K562 (cell line): Measurements from ENCODE around the gene WFIKKN2. TPM values are rescaled to one million over a fixed set of nuclear protein-coding genes. Genes with fewer than 3 reads are reported as not detected.
A peak's percentile ranks its signal among the peaks of the same experiment; 100 is the strongest.

ENCODE experiments used
- ATAC-seq: fragments of 200-7000 bp; cut with Tn5 transposase; 3 replicates; pipeline ENCODE4 v1.9.1; 2020; ENCODE audit warnings: moderate library complexity
- Bru-seq: library from RNA; stranded (reverse); fragments of 400-500 nt; gene quantifications from one replicate; lab custom pipeline; 2021; lab: Mats Ljungman, UMichigan
- BruChase-seq, 2 experiments: library from RNA; stranded (reverse); fragments of 400-500 nt; gene quantifications; one replicate each; lab custom pipeline; 2021; lab: Mats Ljungman, UMichigan
- BruUV-seq: library from RNA; stranded (reverse); fragments of 400-500 nt; replicated peaks from 2 replicates; lab custom pipeline; 2021; lab: Mats Ljungman, UMichigan
- CTCF ChIA-PET: fragments of 300-600 bp; formaldehyde crosslinking; extraction: SDS; loops from one replicate; lab custom pipeline; 2021; ENCODE audit warnings: low intra/inter-chr PET ratio; lab: Yijun Ruan, JAX
- POLR2A ChIA-PET: fragments of 300-600, 350-650 bp; sonication (Branson Sonifier 250); formaldehyde crosslinking; extraction: SDS; loops from one replicate; lab custom pipeline; 2021; ENCODE audit warnings: antibody characterized with exemption, inconsistent platforms; lab: Yijun Ruan, JAX
- DNase-seq, 4 experiments: peaks; one replicate each; pipeline versions ENCODE4 v3.0.0 to v3.0.0-alpha.2; 2011 to 2018; ENCODE audit warnings: low spot score in 3 of 4, mixed read lengths in 3 of 4; ENCODE audit errors: extremely low read depth in 1 of 4
- FAIRE-seq: peaks from 2 replicates; lab custom pipeline; 2011; peaks lifted over from hg19 to GRCh38; lab: Jason Lieb, UNC
- H2AFZ ChIP-seq: 2 replicates; pipeline ENCODE4 v1.6.0; 2011; ENCODE audit warnings: low read depth, low read length, control low read depth, inconsistent platforms
- H3K27ac ChIP-seq: fragments of 200-600 bp; 3 replicates; pipeline ENCODE4 v1.8.0; 2011; ENCODE audit warnings: low read depth, mild to moderate bottlenecking, control low read depth, inconsistent platforms, low read length, moderate library complexity, mixed read lengths; ENCODE audit errors: extremely low read depth
- H3K27me3 ChIP-seq, 2 experiments: fragments of 300-600 bp in 1 of 2; 2 replicates in 1 of 2; 3 replicates in 1 of 2; pipeline versions ENCODE4 v1.6.0 to v1.8.0; 2011; ENCODE audit warnings: inconsistent platforms in 2 of 2, low read length in 2 of 2, mild to moderate bottlenecking in 1 of 2, mixed read lengths in 1 of 2, moderate library complexity in 1 of 2; ENCODE audit not compliant: control insufficient read depth in 2 of 2, insufficient read depth in 2 of 2
- H3K36me3 ChIP-seq: fragments of 300-600 bp; 3 replicates; pipeline ENCODE4 v1.8.0; 2011; ENCODE audit warnings: mild to moderate bottlenecking, low read length, inconsistent platforms; ENCODE audit not compliant: control insufficient read depth, insufficient read depth
- H3K4me1 ChIP-seq, 2 experiments: fragments of 200-600 bp in 1 of 2; replicated peaks in 1 of 2; 2 replicates in 1 of 2; 3 replicates in 1 of 2; pipeline versions ENCODE4 v1.5.1 to v1.8.0; 2011; ENCODE audit warnings: inconsistent platforms in 2 of 2, low read length in 2 of 2, mild to moderate bottlenecking in 1 of 2, mixed read lengths in 1 of 2, moderate library complexity in 1 of 2; ENCODE audit not compliant: control insufficient read depth in 2 of 2, insufficient read depth in 2 of 2
- H3K4me2 ChIP-seq: 2 replicates; pipeline ENCODE4 v1.6.1; 2011; ENCODE audit warnings: low read length, control low read depth, inconsistent platforms, mixed read lengths; ENCODE audit not compliant: insufficient read depth
- H3K4me3 ChIP-seq: fragments of 200-600 bp; sonication (generic), shearing (Covaris generic); 2 replicates; pipeline ENCODE4 v1.5.1; 2016; ENCODE audit warnings: control low read depth, inconsistent platforms
- H3K79me2 ChIP-seq: fragments of 200-600 bp; 3 replicates; pipeline ENCODE4 v1.8.0; 2011; ENCODE audit warnings: low read length, inconsistent platforms; ENCODE audit not compliant: control insufficient read depth, insufficient read depth
- H3K9ac ChIP-seq, 2 experiments: 2 replicates each; pipeline versions ENCODE4 v1.6.0 to v1.6.1; 2011; ENCODE audit warnings: low read depth in 2 of 2, low read length in 2 of 2, control low read depth in 1 of 2, inconsistent platforms in 1 of 2, mild to moderate bottlenecking in 1 of 2, mixed read lengths in 1 of 2; ENCODE audit not compliant: insufficient read depth in 1 of 2
- H3K9me1 ChIP-seq: one replicate; pipeline ENCODE4 v1.6.0; 2011; ENCODE audit warnings: inconsistent platforms, mild to moderate bottlenecking, low read length, moderate library complexity; ENCODE audit not compliant: control insufficient read depth, insufficient read depth
- H3K9me3 ChIP-seq: replicated peaks from 2 replicates; pipeline ENCODE4 v1.5.1; 2011; ENCODE audit warnings: low read depth, low read length, inconsistent platforms; ENCODE audit not compliant: control insufficient read depth, insufficient read depth
- H4K20me1 ChIP-seq: replicated peaks from 2 replicates; pipeline ENCODE4 v1.6.1; 2011; ENCODE audit warnings: low read length, inconsistent platforms, mixed read lengths; ENCODE audit not compliant: control insufficient read depth, insufficient read depth
- E2F6 ChIP-seq, 2 experiments: IDR thresholded peaks; 2 replicates each; pipeline ENCODE4 v1.6.1; 2011; ENCODE audit warnings: borderline replicate concordance in 1 of 2, control low read depth in 1 of 2, low read depth in 1 of 2, low read length in 1 of 2, mild to moderate bottlenecking in 1 of 2, mixed read lengths in 1 of 2, moderate library complexity in 1 of 2; ENCODE audit not compliant: insufficient read depth in 1 of 2, insufficient read length in 1 of 2, poor library complexity in 1 of 2, severe bottlenecking in 1 of 2; ENCODE audit errors: extremely low read depth in 1 of 2
- GTF3C2 ChIP-seq: IDR thresholded peaks from 3 replicates; pipeline ENCODE4 v1.6.1; 2011; ENCODE audit warnings: borderline replicate concordance, mild to moderate bottlenecking, moderate library complexity; ENCODE audit not compliant: insufficient read length; ENCODE audit errors: extremely low read depth
- WGBS: fragments of 100-300 bp; shearing (Covaris generic); methylation state at CpG from one replicate; pipeline ENCODE4 v1.1.6; 2016; ENCODE audit warnings: low coverage, mixed read lengths; ENCODE audit not compliant: insufficient coverage; ENCODE audit errors: missing lambda C conversion rate; 5-methylcytosine and 5-hydroxymethylcytosine counted together
- in situ Hi-C: fragments of 300-500 bp; cut with MboI; formaldehyde crosslinking; loops from 4 replicates; pipeline ENCODE4 v1.15.0; 2018; ENCODE audit warnings: inconsistent platforms, mixed read lengths
- intact Hi-C: fragments of 100-400 bp; cut with micrococcal nuclease; formaldehyde crosslinking; loops from 2 replicates; pipeline ENCODE4 v1.14.2; 2022
- long read RNA-seq, 3 experiments: library from polyadenylated mRNA in 2 of 3; library from RNA in 1 of 3; unstranded in 2 of 3; stranded (forward) in 1 of 3; transcript quantifications; one replicate each; pipeline ENCODE4 v2.0.0, GENCODE V29; 2019 to 2022
- polyA minus RNA-seq, 3 experiments: library from RNA; depleted of rRNA, polyadenylated mRNA; stranded (reverse); fragments of >200 nt; gene quantifications; 2 replicates each; pipeline ENCODE4 v1.2.3, GENCODE V29; 2011
- polyA plus RNA-seq, 8 experiments: library from polyadenylated mRNA; depleted of rRNA in 4 of 8; stranded (reverse) in 5 of 8; unstranded in 3 of 8; fragments of >200 nt; fragmentation: Nextera tagmentation in 2 of 8; fragmentation: Illumina TruSeq in 1 of 8; extraction: Ambion mirVana in 2 of 8; extraction: Trizol in 1 of 8; gene quantifications; 2 replicates each; pipeline versions ENCODE4 v1.2.1 to v1.2.3, GENCODE V29; 2011 to 2014; ENCODE audit warnings: inconsistent platforms in 1 of 8, missing spikeins in 1 of 8
- total RNA-seq, 7 experiments: library from RNA; depleted of rRNA in 6 of 7; stranded (reverse); fragments of >200 nt in 6 of 7; fragmentation: Illumina TruSeq in 2 of 7; extraction: Trizol in 2 of 7; gene quantifications; 2 replicates each; pipeline versions ENCODE4 v1.2.1 to v1.2.3, GENCODE V29; 2011 to 2021; ENCODE audit warnings: low replicate concordance in 1 of 7

Gene WFIKKN2
- total RNA-seq (2011; cell fraction: chromatin; rRNA removed; ENCODE audit: low replicate concordance): not detected in 2 replicates
- not detected in 2 replicates for total RNA-seq (2011; cell fraction: nucleolus; rRNA removed)
- total RNA-seq (2011; cell fraction: nucleoplasm; rRNA removed): not detected in 2 replicates
- total RNA-seq (2014; rRNA removed): not detected in 2 replicates
- not detected in 2 replicates for total RNA-seq (2014; rRNA removed; fragmentation: Illumina TruSeq; extraction: Trizol)
- total RNA-seq (2015; rRNA removed; fragmentation: Illumina TruSeq; extraction: Trizol): not detected in 2 replicates
- 0.07 TPM in 1 of 2 replicates, not detected in the other for total RNA-seq (2021)
- not detected in 2 replicates for polyA plus RNA-seq (2011; rRNA removed)
- not detected in 2 replicates for polyA plus RNA-seq (2011; cell fraction: cytosol; rRNA removed)
- polyA plus RNA-seq (2011; cell fraction: nucleus; rRNA removed): 0.04 TPM in 1 of 2 replicates, not detected in the other
- 0.01 and 0.03 TPM in 2 replicates for polyA plus RNA-seq (2012)
- polyA plus RNA-seq (2014; fragmentation: Illumina TruSeq; extraction: Trizol): not detected in 2 replicates
- not detected for polyA plus RNA-seq (2014; fragmentation: Nextera tagmentation; extraction: Ambion mirVana)
- not detected in 2 replicates for polyA plus RNA-seq (2014; rRNA removed)
- not detected in 2 replicates for polyA minus RNA-seq (2011; rRNA and poly(A)+ RNA removed)
- polyA minus RNA-seq (2011; cell fraction: cytosol; rRNA and poly(A)+ RNA removed): not detected in 2 replicates
- polyA minus RNA-seq (2011; cell fraction: nucleus; rRNA and poly(A)+ RNA removed): not detected in 2 replicates
- percentile 10 among the genes with signal in this experiment for Bru-seq, nascent RNA
- BruChase-seq, experiment 1, labeled RNA remaining after a 2-hour chase: percentile 18 among the genes with signal in this experiment
- percentile 10 among the genes with signal in this experiment for BruChase-seq, experiment 2, labeled RNA remaining after a 6-hour chase
- long read RNA-seq, experiment 1: 0 reads
- long read RNA-seq, experiment 2: 0 reads
- long read RNA-seq, experiment 3: 0 reads

DNA sequence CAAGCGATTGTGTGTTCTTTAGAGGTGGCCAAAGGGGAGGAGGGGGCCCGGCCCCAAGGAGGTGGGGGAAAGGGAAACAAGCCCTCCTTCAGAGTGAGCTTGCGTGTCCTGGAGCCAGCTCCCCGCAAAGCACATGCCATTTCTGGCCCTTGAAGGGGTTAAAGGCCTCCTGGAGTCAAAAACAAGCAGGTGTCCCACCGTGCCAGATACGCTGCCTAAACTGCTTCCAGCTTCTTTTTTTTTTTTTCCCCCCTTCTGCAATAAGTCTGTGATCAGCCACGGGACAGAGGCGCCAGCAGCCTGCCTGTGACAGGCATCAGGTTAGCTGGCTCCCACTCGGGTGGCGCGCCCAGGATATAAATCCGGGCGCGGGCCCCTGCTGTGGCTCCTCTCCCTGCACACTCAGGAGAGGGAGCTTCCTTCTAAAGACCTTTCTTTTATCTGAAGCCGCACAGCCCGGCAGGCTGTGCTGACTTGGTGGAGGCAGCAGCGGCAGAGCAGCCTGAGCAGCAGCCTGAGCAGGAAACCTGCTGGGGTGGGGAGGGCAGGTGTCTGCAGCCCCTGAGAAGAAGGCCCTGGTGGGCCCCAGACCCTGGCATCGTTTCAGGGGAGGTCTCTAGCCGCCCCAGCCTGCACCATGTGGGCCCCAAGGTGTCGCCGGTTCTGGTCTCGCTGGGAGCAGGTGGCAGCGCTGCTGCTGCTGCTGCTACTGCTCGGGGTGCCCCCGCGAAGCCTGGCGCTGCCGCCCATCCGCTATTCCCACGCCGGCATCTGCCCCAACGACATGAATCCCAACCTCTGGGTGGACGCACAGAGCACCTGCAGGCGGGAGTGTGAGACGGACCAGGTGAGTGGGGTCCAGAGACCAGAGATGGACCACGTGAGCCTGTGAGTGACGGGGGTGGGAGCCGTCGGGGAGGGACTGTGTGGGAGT is at the start of gene WFIKKN2:
Gene WFIKKN2, plus strand, starts transcription at position 286 of the 934 bp plus-strand sequence. Its CDS starts 352 bp downstream, at position 638.
- in situ Hi-C loops: no loop called here
- H3K9me3 ChIP-seq: no peaks in the 10 kb centered on the region
- intact Hi-C loops: no loop called here
- H3K27me3 ChIP-seq: peaks cover 0 to 20% of the 10 kb centered on the region in 2 experiments; a peak in 3 of 5 replicates
- TF ChIP-seq E2F6 (IDR thresholded peaks at IDR 0.05; ENCODE audit: borderline replicate concordance in 1 of 2, extremely low read depth in 1 of 2, insufficient read depth in 1 of 2, insufficient read length in 1 of 2, low read depth in 1 of 2, low read length in 1 of 2, poor library complexity in 1 of 2, severe bottlenecking in 1 of 2) (peak in 1 of 2 experiments; percentile 16), GTF3C2 (no peak)
- ChIA-PET POLR2A (interaction anchor here (0.5 to 1.1 kb wide), 3 partner anchors 21 to 97 kb away, joined by 3 to 5 read pairs (median 3); no protein-coding TSS in a partner anchor), CTCF (no interaction called here)
- no TSS peak for BruUV-seq
- H4K20me1 ChIP-seq: no peaks in the 10 kb centered on the region; the same call in 1 of the 2 replicates
- 0 out of 2 replicates have a peak within 1 kb of the TSS, but pooled peaks have one; percentile 33 for H2AFZ ChIP-seq
- H3K4me3 ChIP-seq: no peak within 1 kb of the TSS
- WGBS: 31% methylated on average over 32 of the region's 39 CpGs
- no peaks in the 10 kb centered on the region for H3K36me3 ChIP-seq
- FAIRE-seq: no peak
- H3K79me2 ChIP-seq: no peaks in the 10 kb centered on the region
- H3K27ac ChIP-seq: no peak within 1 kb of the TSS
- no peak within 1 kb of the TSS; the same call in 1 of the 2 replicates for H3K4me2 ChIP-seq
- peak in 1 of 4 experiments; percentile 32 for DNase-seq
- no peaks in the 10 kb centered on the region for H3K9me1 ChIP-seq
- peak; percentile 59 for ATAC-seq
- peak within 1 kb of the TSS in 1 of 2 experiments; percentile 39; a peak in 2 of 4 replicates for H3K9ac ChIP-seq
- H3K4me1 ChIP-seq: peaks cover 18 to 60% of the 10 kb centered on the region in 2 experiments
